Spleen (tissue), 7 donors: ENCODE data around the gene GPC3.

Source experiments
- POLR2A ChIP-seq, 3 donors: fragments of 450-650 bp; IDR thresholded peaks; one replicate each; pipeline ENCODE4 v1.5.1; 2017; ENCODE audit warnings: antibody characterized with exemption in 3 of 3, mild to moderate bottlenecking in 1 of 3
- TF ChIP-seq, protein P1 (sequence below), 11 experiments: fragments of 200-600 bp in 7 of 11; fragments of 450-650 bp in 4 of 11; sonication (generic) in 4 of 11; IDR thresholded peaks in 8 of 11; conservative IDR thresholded peaks in 3 of 11; 1 replicate in 7 of 11; 2 replicates in 4 of 11; pipeline versions ENCODE4 v1.4.0 to v1.8.0; 2016 to 2021; ENCODE audit warnings: antibody characterized with exemption in 11 of 11, inconsistent platforms in 4 of 11, mild to moderate bottlenecking in 1 of 11
- donor health status: DM: no; HTN: no; CAD: no; lungs with moderate emphysema.
- donor health status: DM: no; HTN: no; CAD: no.
- donor health status: DM: no; HTN: no; CAD: no.

DNA sequence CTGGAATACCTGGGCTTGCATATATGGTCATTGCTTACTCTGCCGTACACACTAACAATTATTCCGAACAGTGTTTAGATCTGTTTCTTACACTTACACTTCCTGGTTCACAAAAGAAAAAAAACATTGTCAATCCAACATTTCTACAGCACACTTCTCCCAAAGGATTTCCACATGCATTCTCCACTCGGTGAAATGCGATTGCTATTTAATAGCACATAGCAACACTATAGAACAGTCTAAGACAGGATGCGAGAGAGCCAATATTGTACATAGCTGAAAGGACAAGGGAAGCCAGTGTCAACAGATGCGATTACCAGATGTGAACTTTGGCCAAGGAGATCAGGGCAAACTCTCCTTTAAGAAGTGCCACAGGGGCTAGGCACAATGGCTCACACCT is 349.4 kb downstream of the GPC3 start:
- TF ChIP-seq, protein P1, sequence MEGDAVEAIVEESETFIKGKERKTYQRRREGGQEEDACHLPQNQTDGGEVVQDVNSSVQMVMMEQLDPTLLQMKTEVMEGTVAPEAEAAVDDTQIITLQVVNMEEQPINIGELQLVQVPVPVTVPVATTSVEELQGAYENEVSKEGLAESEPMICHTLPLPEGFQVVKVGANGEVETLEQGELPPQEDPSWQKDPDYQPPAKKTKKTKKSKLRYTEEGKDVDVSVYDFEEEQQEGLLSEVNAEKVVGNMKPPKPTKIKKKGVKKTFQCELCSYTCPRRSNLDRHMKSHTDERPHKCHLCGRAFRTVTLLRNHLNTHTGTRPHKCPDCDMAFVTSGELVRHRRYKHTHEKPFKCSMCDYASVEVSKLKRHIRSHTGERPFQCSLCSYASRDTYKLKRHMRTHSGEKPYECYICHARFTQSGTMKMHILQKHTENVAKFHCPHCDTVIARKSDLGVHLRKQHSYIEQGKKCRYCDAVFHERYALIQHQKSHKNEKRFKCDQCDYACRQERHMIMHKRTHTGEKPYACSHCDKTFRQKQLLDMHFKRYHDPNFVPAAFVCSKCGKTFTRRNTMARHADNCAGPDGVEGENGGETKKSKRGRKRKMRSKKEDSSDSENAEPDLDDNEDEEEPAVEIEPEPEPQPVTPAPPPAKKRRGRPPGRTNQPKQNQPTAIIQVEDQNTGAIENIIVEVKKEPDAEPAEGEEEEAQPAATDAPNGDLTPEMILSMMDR (IDR thresholded peaks at IDR 0.05 in 8 of 11, conservative IDR thresholded peaks at IDR 0.05 in 3 of 11) = no peak
- no peak for TF ChIP-seq POLR2A (IDR thresholded peaks at IDR 0.05)
